GM18511 (cell line): ENCODE data around the gene NFIA.

Experiments
- ATAC-seq: cut with Tn5 transposase; IDR thresholded peaks from one replicate; pipeline ENCODE4 v1.9.1; 2021; ENCODE audit warnings: mild to moderate bottlenecking, moderate library complexity; ENCODE audit not compliant: unreplicated experiment

Gene NFIA

GRCh38 chr1:61175976-61176375, 93.6 kb downstream of the NFIA start:
- no peak for ATAC-seq

GRCh38 chr1:61181067-61182038, 99.0 kb downstream of the NFIA start:
- ATAC-seq, result no peak

- no peak for ATAC-seq
Observed at GRCh38 chr1:61182049-61182448, 99.7 kb downstream of the NFIA start.

GRCh38 chr1:61182480-61182879, 100.1 kb downstream of the NFIA start:
- no peak for ATAC-seq

- ATAC-seq, result no peak
Observed at GRCh38 chr1:61183471-61184039, 101.2 kb downstream of the NFIA start.

- ATAC-seq, result no peak
Observed at GRCh38 chr1:61184040-61184713, 101.8 kb downstream of the NFIA start.

- no peak for ATAC-seq
Observed at GRCh38 chr1:61184714-61185106, 102.3 kb downstream of the NFIA start.

- no peak for ATAC-seq
Observed at GRCh38 chr1:61186753-61187152, 104.4 kb downstream of the NFIA start.

GRCh38 chr1:61187352-61188086, 105.2 kb downstream of the NFIA start:
- ATAC-seq, result no peak

GRCh38 chr1:61190153-61190552, 107.8 kb downstream of the NFIA start:
- no peak for ATAC-seq

- ATAC-seq, result no peak
Observed at GRCh38 chr1:61190618-61191432, 108.5 kb downstream of the NFIA start.

- ATAC-seq, result no peak
Observed at GRCh38 chr1:61191433-61191720, 109.0 kb downstream of the NFIA start.

- ATAC-seq, result no peak
Observed at GRCh38 chr1:61192663-61193330, 110.4 kb downstream of the NFIA start.

- no peak for ATAC-seq
Observed at GRCh38 chr1:61193808-61194207, 111.4 kb downstream of the NFIA start.

GRCh38 chr1:61198554-61198953, 116.2 kb downstream of the NFIA start:
- no peak for ATAC-seq

GRCh38 chr1:61201035-61201434, 118.7 kb downstream of the NFIA start:
- ATAC-seq, result no peak

- no peak for ATAC-seq
Observed at GRCh38 chr1:61202854-61203598, 120.7 kb downstream of the NFIA start.

GRCh38 chr1:61204528-61204927, 122.2 kb downstream of the NFIA start:
- ATAC-seq, result no peak

- ATAC-seq, result no peak
Observed at GRCh38 chr1:61207416-61207815, 125.1 kb downstream of the NFIA start.
